SIG-M5 (cell line): ENCODE data around the gene KRT1.

ENCODE experiments used
- DNase-seq: peaks from one replicate; lab custom pipeline; 2025; lab: John Stamatoyannopoulos, UW

Gene KRT1

DNA sequence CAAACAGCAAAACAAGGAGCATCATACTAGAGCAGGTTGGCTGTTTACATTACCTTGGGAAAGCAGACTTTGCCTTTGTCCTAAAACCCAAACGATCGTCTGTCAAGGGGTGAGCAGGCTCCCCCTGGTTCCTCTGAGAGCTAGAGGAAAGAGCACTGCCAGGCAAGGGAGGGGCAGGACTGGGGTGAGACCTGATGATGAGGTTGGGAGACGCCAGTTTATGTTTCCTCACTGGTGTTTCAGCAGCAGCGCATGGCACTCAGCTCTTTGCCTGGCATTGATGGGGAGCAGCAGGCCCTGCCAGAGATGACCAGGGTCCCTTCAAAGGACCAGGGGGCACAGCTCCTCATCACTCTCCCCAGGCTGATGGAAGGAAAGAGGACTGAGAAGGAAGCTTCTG lies 20.3 kb downstream of the KRT1 start:
- DNase-seq: no peak

DNA sequence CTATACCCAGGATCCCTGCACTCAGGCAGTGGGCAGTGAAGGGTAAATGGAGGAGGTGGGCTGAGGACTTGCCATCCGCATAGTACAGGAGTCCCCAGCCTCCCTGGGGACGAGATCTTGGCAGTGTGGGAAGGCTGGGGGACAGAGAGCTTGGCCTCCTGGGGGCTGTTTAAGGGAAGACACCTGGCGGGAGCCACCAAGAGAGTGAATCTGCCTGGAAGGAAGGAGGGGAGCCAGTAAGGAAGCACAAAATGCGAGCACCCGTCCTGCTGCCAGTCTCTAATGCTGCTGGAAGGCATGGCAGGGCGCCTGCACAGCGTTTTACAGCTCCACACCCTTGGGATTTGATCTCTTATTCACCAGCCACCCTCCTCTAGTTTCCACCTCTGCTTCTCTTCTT lies 20.8 kb downstream of the KRT1 start:
- no peak for DNase-seq

DNA sequence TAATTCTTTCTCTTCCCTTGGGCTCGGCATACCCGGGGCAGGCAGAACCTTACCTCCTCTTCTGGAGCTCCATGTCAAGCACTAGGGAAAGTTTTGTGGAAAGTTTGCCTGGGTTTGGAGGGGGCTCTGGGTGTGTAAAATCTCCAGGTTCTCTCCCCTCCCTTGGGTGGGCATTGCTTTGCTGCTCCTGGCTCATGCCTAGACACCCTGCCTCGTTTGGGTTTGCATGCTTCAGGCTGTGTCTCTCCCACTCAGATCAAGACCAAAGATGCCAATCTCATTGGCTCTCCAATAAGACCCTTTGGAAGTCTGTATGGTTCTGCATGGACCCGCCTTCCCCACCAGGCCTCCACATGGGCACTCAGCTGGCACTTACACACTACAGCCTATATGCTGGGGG lies 22.0 kb downstream of the KRT1 start:
- DNase-seq: no peak

DNA sequence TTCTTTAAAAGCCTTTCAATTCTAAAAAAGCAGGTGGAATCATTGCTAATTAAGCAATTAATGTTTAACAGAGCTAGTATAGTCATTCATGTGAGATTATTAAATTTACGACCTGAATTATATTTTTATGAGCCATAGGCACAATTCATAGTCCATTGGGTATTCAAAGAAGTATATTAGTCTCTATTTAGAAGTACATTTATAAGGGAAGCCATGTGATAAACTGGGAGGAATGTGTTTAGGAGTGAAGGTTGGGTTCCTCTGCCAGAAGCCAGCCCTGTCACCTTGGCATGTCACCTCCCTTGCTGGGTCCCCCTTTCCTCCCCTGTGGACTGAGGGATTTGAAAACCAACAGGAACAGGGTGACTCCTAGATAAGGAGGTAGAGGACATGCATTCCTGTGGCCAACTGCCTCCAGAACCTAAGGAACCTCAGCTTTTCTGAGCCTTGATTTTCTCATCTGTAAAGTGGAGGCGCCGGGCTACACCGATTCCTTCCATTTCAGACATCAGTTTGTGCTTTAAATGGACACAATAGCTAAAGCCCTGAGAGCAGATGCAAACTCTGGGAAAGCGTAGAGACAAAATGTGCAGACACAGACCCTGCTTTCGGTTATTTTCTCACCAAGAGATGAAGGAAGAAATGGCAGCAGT lies 22.8 kb downstream of the KRT1 start:
- DNase-seq: no peak

DNA sequence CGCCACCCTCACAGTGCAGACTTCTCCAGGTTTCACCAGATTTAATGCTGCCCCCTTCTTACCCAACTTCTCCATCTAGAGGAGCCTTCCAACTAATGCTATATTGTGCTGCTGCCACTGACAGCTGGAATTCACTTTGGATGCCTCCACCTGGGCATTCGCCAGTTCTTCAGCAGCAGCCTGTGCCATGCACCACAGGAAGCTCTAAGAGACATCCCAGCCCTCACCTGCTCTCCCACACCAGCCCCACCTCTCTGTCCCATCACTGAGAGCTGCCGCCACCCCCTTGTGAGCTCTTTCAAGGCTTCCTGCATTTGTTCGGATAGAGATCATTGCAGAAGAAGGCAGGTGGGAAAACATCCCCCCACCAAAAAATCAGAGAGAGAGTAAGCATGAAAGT lies 23.6 kb downstream of the KRT1 start:
- DNase-seq: no peak

DNA sequence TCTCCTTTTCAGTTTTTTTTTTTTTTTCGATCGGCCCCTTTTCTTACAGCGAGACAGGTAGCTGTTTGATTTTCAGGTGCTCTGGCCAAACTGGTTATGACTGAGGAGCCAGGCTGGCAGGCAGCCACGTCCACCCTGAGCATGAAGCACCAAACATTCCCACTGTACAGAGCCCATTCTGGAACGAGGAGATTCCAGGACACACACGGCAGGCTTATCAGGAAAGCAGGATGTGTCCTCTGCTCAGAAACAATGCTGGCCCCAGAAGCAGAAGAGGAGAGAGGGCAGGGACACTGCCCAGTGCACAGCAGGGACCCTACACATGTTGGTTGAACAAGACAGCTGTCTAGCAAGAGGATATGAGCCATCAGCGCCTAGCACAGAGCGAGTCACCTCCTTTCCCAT lies 24.5 kb downstream of the KRT1 start:
- no peak for DNase-seq

DNA sequence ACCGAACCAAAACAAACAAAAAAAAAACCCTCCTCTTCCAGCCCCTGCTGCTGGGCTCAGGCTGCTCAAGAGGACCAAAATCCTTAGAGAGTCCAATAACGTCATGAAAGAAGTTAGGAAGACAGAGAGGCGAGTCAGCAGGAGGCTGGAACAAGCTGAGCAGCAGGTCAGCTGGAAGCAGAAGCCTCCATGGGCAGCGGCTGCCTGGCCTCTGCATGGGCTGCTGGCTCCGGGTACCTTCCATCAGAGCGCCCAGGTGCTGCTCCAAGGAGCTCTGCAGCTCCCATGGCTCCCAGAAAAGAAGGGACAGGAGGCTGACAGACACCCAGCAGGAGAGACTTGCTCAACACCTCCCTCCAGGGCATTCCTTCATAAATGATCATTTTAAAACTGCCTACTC lies 25.0 kb downstream of the KRT1 start:
- DNase-seq: no peak

DNA sequence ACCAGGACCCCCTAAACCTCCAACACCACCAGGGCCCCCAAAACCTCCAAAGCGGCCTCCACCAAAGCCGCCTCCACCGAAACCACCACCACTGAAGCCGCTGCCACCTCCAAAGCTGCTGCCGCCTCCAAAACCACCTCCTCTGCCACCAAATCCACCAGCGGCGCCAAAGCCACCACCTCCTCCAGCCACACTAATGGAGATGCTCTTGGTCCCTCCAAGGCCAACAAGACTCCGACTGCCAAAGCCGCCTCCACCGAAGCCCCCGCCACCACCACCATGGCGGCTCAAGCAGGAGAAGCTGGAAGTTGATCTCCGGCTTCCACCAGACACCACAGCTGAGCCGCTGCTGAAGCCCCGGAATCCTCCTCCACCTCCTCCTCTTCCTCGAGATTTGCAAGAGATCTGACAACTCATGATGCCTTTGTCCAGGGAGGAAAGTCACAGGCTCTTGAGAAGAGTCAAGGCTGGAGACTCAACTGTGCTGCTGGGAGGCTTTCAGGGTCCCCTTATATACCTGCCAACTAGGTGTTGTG lies 28.4 kb downstream of the KRT1 start, which contains the start of gene KRT2:
TSS of gene KRT2 (minus strand) at position 486 of the 536 bp plus-strand sequence. CDS start at position 417, 69 bp downstream.
- DNase-seq: no peak

DNA sequence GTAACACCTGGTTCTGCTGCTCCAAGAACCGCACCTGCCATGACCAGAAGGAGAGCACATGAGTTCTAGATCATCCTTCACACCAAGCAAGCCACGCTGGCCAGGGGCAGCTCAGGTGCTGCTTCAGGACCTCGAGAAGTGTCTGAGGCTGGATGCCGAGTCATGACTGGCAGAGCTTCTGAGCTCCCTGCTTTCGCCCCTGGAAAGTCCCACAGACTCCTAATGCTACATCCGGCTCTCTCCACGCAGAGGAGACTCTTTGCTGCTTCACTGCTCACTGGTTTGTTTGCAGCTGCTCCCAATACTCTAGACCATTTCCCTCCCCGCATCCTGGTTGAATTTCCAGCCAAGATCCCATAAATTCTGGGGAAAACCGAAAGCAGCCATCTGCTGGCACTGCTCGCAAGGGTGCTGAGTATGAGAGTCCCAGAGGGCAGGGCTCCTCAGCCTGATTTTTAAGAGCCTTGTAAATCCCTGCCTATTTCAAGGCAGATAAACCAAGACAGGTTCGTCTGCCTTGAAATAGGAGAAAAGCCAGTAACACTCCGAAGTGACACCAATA lies 29.6 kb downstream of the KRT1 start:
- DNase-seq: no peak

DNA sequence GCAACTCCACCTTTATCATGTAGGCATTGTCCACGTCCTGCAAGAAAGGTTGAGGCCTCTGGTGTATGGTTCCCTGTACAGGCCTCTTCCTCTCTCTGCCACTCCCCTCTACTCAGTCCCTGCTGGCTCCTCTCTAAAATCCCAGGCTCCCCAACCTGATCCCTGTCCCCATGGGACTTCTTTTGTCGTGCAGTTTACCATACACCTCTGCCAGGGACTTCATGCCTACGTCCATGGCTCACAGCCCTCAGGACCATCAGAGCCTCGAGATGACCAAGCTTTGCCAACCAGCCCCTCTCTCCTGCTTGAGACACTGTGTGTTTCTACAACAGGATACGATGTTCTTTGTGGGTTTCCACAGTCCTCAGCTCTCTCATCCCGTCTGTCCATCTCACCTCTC lies 31.1 kb downstream of the KRT1 start:
- DNase-seq: no peak

DNA sequence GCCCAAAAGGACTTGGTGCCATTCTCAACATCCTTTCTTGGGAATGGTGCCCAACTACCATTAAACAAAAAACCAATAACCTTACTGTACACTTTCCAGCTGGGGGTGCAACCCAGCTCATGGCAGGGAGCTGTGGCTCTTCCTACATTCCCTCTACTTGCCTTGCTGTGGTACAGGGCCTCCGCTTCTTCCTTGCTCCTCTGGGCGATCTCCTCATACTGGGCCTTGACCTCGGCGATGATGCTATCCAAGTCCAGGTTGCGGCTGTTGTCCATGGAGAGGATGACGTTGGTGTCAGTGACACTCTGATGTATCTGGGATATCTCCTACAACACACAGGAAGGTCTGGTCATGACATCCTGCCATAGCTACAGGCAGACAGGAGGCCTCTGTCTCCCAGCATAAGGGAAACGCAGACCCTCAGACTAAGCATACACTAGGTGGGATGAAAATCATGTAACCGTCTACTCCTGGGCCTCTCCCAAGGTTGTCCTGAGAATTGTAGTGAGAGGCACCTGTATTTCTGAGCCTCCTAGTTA lies 32.1 kb downstream of the KRT1 start:
- no peak for DNase-seq

DNA sequence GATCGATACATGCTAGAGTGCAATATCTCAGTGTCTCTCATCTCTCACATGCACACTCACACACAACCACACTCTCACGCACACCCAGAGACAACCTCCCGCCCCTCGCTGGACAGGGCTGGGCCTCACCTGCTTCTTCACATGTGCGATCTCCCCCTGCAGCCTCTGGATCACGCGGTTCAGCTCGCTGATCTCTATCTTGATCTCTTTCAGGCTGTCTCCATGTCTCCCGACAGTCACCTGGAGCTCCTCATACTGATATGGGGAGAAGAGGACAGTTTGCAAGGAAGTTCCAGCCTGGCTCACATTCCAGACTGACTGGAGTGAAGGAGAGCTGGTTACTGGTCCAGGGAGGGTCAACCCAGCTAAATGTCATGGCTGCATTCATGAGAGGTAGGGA lies 32.6 kb downstream of the KRT1 start:
- no peak for DNase-seq

DNA sequence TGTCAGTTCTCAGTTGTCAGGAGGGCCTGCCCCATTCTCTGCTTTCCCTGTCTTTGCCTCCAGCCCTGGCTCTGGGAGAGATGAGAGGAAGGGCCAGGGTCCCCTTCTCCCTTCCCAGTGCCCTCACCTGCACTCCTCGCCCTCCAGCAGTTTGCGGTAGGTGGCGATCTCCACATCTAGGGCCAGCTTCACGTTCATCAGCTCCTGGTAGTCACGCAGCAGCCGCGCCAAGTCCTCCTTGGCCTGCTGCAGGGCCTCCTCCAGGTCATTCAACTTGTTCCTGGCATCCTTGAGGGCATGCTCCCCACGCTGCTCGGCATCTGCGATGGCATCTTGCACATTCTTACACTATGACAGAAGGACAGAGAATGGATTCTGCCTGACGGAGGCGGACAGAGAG lies 33.6 kb downstream of the KRT1 start:
- DNase-seq: no peak

DNA sequence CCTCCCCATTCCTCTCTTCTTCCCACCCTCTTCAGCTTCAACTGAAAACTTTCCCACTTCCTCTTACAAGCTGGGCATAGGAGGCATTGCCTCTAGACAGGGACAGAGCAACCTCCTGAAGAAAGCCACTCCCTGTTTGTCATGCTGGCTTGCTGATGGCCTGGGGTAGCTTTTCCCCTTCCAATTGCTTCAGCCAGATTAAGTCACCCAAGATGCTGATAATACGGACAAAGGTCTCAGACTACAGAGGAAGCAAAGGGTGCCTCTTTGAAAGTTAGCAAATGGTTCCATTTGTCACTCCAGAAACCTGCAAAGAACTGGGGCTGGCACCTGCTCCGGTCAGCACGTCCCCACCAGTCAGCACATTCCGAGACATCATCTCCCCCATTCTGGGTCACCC lies 34.2 kb downstream of the KRT1 start:
- DNase-seq: no peak

DNA sequence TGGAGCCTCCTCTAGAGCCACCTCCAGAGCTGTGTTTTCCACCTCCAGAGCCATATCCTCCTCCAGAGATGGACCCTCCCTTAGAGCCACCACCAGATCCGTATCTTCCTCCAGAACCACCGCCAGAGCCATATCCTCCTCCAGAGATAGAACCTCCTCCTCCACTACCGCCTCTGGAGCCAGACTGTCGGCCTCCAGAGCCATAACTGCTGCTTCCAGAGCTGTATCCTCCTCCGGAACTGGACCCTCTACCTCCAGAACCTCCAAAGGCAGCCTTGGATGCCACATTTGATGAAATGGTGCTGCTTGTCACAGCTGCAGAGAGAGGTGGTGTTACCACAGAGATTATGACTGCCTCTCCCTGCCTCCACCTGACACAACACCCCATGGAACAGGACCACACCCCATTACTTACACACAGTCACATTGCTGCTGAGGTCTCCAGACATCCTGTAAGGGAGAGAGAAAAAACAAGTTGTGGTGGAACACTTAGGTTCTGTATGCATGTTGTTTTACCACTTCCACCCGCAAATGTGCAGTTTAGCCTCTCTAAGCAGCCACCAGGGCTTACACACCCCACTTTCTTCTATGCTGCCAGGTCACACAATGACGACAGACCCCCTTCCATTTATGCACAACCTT lies 35.0 kb downstream of the KRT1 start:
- DNase-seq: no peak

DNA sequence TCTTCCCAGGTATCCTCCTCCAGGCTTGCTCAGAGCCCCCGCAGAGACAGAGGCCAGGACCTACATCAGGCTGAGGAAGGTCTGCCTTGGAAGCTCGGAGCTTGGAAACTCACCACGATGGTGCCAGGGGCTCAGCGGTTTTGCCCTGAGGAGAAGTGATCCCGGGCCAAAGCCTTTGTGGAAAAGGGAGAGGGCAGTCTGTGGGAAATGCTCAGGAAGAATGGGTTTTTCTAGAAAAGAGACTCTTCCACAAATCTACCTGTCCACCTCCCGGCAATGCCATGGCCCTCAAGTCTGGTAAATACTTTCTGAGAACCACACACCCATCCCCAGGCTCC lies 36.2 kb downstream of the KRT1 start:
- no peak for DNase-seq

DNA sequence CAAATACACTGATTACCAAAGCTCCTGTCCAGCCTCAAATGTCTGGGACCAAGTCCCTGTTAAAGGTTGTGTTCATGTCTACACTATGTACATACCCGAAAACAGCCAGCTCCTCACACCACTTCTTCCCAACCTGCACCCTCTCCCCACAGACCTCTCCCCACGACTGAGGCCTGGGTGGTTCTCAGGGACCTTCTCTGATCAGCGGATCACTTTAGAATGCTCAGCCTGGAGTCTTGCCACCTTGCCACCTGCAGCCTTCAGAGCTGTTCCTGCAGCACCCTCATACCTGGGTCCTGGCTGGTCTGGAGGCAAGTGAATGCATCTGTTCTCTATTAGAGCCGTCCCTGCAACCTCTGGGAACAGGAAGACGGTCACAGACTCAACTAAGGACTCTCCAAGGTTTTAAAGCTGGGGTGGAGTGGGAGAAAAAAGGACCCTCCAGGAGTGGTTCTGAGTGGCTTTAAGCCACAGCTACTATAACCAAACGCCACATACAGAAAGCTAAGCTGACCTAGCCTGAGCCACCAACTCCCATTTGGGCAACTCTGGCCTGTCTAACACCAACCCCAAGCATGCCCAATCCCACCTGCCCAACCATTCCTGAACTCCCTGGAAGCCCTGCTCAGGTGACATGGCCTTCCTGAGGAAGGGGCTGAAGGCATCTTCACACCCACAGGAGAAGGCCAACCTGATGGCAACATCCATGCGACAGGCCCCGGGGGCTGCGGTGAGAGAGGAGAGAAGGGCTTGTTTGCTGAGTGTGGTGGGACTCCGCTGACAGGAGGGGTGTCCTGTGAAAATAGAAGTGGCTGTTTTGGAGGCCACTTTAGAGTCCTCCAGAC lies 36.8 kb downstream of the KRT1 start:
- no peak for DNase-seq

DNA sequence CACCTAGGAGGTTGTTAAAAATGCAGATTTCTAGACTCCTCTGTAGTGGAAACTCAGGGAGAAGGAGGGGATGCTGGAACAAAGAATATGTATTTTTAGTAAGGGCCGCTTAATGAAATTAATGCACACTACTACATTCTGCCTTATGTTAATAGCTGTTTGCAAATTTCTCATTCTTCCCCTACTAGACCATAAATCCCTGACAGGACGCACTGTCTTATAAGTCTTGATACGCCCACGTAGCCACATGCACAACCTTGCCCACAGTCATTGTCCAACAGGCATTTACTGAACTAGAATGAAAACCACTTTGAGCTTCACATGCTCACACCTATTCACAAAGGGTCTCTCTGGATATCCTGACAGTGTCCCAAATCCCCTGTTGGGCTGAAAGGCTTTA lies 38.7 kb downstream of the KRT1 start:
- DNase-seq: no peak

DNA sequence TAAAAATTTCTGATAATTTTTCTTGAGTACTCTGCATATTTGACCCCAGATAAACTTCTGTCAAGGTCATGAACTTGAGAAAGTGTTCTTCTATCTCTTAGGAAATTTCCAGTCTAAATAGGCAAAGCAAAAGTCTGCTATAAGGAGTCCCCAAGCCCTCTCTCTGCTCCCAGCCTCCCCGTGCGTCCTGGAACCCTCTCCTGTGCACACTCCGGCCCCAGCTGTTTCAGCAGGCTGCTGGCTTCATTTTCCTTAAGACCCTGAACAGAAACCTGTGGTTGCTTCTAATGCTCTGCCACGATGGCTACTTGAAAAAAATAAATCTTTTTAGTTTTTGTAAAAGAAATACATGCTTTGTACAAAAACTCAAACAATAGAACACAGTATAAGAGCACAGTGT lies 42.9 kb downstream of the KRT1 start:
- DNase-seq: no peak

DNA sequence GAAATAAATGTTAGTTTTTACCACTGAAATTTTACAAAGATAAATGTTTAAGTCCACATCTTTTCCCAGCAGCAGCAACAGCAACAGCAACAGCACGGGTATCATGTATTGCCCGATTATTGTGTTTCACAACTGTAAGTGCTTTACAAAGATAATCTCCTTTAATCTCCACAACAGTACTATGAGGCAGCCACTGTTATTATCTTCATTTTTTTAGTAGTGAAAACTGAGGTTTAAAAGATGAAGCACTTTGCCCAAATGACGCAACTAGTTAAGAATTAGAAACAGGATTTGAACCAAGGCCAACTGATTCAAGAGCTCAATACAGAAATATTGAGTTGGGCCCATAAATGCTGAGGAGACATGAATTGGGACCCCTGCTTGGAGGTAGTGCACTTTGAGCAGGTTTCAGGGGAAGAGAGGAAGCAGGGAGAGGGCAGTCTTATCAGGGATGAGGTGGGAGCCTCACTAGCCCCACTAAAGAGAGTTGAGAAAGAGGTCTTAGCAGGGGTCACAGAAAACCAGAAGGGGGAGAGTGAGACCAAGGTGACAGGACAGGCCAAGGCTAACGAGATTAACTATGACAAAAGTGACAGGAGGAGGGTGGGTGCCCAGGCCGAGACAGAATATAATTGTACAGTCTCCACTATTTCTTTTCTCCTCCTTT lies 43.5 kb downstream of the KRT1 start:
- DNase-seq: no peak

DNA sequence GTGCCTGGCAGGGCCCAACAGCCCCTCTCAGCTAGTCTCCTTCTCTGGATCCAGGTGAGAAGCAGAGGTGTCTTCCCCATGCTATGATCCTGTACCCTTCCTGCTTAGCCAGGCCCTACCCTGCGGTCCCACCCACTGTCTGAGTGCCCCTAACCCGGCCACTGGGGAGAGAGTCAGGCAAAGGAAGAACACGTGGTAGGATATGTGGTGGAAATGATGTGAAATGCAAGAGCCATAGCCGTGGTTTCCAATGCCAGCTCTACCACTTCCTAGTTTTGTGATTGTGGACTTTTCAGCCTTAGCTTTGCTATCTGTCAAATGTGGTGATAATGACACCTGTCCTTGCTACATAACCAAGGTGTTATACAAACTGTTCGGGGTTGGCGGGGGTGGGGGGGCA lies 44.0 kb downstream of the KRT1 start:
- no peak for DNase-seq
